ENCODE data around the gene RIPOR1. TPM values are rescaled to one million over a fixed set of nuclear protein-coding genes. Genes with fewer than 3 reads are reported as not detected.

RIPOR1 gene, protein sequence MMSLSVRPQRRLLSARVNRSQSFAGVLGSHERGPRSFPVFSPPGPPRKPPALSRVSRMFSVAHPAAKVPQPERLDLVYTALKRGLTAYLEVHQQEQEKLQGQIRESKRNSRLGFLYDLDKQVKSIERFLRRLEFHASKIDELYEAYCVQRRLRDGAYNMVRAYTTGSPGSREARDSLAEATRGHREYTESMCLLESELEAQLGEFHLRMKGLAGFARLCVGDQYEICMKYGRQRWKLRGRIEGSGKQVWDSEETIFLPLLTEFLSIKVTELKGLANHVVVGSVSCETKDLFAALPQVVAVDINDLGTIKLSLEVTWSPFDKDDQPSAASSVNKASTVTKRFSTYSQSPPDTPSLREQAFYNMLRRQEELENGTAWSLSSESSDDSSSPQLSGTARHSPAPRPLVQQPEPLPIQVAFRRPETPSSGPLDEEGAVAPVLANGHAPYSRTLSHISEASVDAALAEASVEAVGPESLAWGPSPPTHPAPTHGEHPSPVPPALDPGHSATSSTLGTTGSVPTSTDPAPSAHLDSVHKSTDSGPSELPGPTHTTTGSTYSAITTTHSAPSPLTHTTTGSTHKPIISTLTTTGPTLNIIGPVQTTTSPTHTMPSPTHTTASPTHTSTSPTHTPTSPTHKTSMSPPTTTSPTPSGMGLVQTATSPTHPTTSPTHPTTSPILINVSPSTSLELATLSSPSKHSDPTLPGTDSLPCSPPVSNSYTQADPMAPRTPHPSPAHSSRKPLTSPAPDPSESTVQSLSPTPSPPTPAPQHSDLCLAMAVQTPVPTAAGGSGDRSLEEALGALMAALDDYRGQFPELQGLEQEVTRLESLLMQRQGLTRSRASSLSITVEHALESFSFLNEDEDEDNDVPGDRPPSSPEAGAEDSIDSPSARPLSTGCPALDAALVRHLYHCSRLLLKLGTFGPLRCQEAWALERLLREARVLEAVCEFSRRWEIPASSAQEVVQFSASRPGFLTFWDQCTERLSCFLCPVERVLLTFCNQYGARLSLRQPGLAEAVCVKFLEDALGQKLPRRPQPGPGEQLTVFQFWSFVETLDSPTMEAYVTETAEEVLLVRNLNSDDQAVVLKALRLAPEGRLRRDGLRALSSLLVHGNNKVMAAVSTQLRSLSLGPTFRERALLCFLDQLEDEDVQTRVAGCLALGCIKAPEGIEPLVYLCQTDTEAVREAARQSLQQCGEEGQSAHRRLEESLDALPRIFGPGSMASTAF
- 28.9 to 50.3 TPM (median 43.1 TPM) in 5 replicates for total RNA-seq (2022; extraction: Qiagen RNA extraction; ENCODE audit: low read depth)

DNA sequence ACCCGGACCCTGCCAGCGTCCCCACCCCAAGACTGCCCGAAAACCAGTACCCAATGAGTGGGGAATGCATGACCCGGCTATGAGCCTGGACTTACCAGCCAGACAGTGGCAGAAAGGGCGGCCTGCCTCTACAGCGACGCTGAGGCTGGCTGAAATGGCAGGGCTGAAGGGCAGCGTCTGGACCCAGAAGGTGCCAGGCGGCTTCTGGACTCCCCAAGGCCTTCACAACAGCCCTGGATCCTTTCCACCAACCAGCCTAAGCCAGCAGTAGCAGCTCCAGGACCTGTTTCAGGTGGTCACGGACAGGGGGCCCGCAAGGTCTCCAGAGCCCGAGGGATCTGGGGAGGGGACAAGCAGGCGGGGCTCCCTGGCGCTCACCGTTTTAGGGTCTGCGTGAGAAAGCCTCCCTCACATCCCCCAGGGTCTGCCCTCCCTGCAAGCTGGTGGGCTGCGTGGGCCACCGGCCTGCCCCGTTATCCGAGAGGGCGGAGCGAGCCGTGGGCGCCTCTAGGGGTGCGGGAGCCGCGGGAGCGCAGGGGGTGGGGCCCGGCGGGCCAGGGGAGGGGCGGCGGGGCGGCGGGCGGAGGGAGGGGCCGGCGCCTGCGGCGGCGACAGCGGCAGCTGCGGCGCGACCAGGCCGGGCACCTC, at the start of gene RIPOR1:
Gene RIPOR1 (plus strand): TSS at position 608 of the 648 bp plus-strand sequence. CDS start 9,618 bp downstream, outside the sequence.

DNA sequence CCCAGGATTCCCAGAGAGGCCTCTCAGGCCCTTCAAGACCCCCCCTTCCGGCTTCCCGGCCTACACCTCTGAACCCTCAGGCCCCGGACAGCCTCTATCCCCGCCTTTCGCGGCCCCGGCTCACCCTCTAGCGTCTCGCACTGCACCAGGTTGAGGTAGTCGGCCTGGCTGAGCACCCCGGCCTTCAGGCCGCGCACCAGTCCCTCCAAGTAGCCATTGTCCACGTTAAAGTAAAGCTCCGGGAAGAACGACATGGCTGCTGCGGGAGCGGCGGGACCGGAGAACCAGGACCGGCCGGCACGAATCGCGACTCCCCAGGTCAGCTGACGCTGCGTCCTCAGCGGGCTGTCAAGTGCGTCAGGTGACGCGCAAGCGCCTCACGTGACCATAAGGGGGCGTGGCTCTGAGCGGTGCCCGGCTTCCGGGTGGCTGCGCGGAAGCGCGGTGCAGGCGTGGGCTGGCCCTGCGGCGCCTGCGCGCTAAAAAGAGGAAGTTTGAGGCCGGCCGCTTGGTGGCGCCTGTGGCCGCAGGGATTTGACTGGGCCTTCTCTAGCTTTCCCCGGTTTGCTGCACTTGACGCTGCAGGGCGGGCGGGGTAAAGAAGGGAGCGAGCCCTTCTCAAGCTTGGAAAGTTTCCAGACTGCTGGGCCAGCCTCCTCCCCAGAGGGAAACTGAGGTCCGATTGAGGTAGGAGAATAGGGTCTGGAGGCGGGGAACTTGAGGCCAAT, 47.6 kb upstream of the RIPOR1 start, which contains the start of gene ATP6V0D1:
Gene ATP6V0D1 (minus strand): TSS at position 325 of the 728 bp plus-strand sequence. CDS start 71 bp downstream, at position 254.

DNA sequence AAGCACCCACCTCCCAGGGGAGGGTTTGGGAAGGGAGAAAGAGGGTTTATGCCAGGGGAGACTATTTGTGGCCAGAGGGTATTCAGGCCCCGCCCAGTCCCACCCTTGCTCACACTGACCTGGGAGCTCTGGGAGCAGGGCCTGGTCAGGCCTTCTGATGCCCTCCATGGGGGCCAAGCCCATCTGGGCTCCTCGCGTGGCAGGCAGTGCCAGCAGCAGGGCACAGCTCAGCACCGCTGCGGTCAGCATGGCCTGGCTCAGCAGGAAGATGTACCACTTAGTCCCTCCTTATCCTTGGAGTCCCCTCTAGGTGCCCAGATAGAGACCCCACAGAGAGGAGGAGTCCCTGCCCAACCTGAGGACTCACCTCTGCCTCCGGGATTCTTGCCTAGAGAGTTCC, 45.5 kb upstream of the RIPOR1 start, which contains the start of gene AGRP:
Gene AGRP (minus strand): TSS at position 398 of the 400 bp plus-strand sequence. CDS start 149 bp downstream, at position 249.

DNA sequence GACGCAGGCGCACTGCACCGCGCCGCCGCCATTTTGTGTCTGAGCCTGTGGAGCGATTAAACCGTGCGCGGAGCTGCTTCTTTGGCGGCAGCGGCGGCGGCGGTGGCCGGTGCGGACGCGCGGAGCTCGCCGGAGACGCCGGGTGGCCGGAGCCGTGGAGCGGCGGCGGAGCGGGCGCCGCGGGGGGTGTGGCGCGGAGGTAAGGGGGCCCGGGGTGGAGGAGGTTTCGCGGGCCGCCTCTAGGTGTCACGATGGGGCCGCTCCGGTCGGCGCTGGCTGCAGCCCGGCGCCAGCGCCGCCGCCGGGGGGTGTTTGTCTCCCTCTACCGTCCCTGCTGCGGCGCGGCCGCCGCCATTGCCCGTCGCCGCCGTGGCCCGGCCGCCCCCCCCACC, 33.9 kb downstream of the RIPOR1 start, which contains the start of gene CTCF:
Gene CTCF (plus strand): TSS at position 1 of the 392 bp plus-strand sequence. CDS start 48,307 bp downstream, outside the sequence.

Other genes with a start within 250 kb of the RIPOR1 start
- 11.2 to 17.2 TPM (median 15.7 TPM) in 5 replicates for gene PLEKHG4, start 249.3 kb upstream of the RIPOR1 start, total RNA-seq (2022; extraction: Qiagen RNA extraction; ENCODE audit: low read depth)
- gene KCTD19, start 202.1 kb upstream of the RIPOR1 start, total RNA-seq (2022; extraction: Qiagen RNA extraction; ENCODE audit: low read depth): 0.06 to 0.45 TPM in 2 of 5 replicates, not detected in the others
- gene LRRC36, start 202.0 kb upstream of the RIPOR1 start, total RNA-seq (2022; extraction: Qiagen RNA extraction; ENCODE audit: low read depth): 0.21 to 0.41 TPM in 2 of 5 replicates, not detected in the others
- 7.5 to 12.4 TPM (median 12.3 TPM) in 5 replicates for gene TPPP3, start 135.3 kb upstream of the RIPOR1 start, total RNA-seq (2022; extraction: Qiagen RNA extraction; ENCODE audit: low read depth)
- 3.7 to 7.1 TPM (median 5.9 TPM) in 5 replicates for gene ZDHHC1, start 112.4 kb upstream of the RIPOR1 start, total RNA-seq (2022; extraction: Qiagen RNA extraction; ENCODE audit: low read depth)
- gene HSD11B2, start 97.7 kb upstream of the RIPOR1 start, total RNA-seq (2022; extraction: Qiagen RNA extraction; ENCODE audit: low read depth): 1.4 to 1.7 TPM (median 1.6 TPM) in 5 replicates
- gene ATP6V0D1, start 47.7 kb upstream of the RIPOR1 start, total RNA-seq (2022; extraction: Qiagen RNA extraction; ENCODE audit: low read depth): 97.6 to 117 TPM (median 109 TPM) in 5 replicates
- not detected in 5 replicates for gene AGRP, start 45.3 kb upstream of the RIPOR1 start, total RNA-seq (2022; extraction: Qiagen RNA extraction; ENCODE audit: low read depth)
- gene CTCF, start 33.7 kb downstream of the RIPOR1 start, total RNA-seq (2022; extraction: Qiagen RNA extraction; ENCODE audit: low read depth): 34.2 to 38.7 TPM (median 36.1 TPM) in 5 replicates
- gene CARMIL2, start 116.3 kb downstream of the RIPOR1 start, total RNA-seq (2022; extraction: Qiagen RNA extraction; ENCODE audit: low read depth): 1.1 to 2.4 TPM (median 2.3 TPM) in 5 replicates
- 25.0 to 37.0 TPM (median 35.2 TPM) in 5 replicates for gene ACD, start 131.4 kb downstream of the RIPOR1 start, total RNA-seq (2022; extraction: Qiagen RNA extraction; ENCODE audit: low read depth)
- 1.2 to 2.6 TPM (median 1.8 TPM) in 5 replicates for gene PARD6A, start 132.1 kb downstream of the RIPOR1 start, total RNA-seq (2022; extraction: Qiagen RNA extraction; ENCODE audit: low read depth)
- gene ENKD1, start 137.9 kb downstream of the RIPOR1 start, total RNA-seq (2022; extraction: Qiagen RNA extraction; ENCODE audit: low read depth): 5.7 to 12.5 TPM (median 9.6 TPM) in 5 replicates
- 0.45 TPM in 1 of 5 replicates, not detected in the others for gene C16orf86, start 138.0 kb downstream of the RIPOR1 start, total RNA-seq (2022; extraction: Qiagen RNA extraction; ENCODE audit: low read depth)
- 14.0 to 18.3 TPM (median 17.5 TPM) in 5 replicates for gene GFOD2, start 190.5 kb downstream of the RIPOR1 start, total RNA-seq (2022; extraction: Qiagen RNA extraction; ENCODE audit: low read depth)